GM21515 (cell line): ENCODE measurements around the gene ELL.

Source experiments
- ATAC-seq: cut with Tn5 transposase; IDR thresholded peaks from one replicate; pipeline ENCODE4 v1.9.1; 2021; ENCODE audit not compliant: unreplicated experiment

ELL gene

DNA sequence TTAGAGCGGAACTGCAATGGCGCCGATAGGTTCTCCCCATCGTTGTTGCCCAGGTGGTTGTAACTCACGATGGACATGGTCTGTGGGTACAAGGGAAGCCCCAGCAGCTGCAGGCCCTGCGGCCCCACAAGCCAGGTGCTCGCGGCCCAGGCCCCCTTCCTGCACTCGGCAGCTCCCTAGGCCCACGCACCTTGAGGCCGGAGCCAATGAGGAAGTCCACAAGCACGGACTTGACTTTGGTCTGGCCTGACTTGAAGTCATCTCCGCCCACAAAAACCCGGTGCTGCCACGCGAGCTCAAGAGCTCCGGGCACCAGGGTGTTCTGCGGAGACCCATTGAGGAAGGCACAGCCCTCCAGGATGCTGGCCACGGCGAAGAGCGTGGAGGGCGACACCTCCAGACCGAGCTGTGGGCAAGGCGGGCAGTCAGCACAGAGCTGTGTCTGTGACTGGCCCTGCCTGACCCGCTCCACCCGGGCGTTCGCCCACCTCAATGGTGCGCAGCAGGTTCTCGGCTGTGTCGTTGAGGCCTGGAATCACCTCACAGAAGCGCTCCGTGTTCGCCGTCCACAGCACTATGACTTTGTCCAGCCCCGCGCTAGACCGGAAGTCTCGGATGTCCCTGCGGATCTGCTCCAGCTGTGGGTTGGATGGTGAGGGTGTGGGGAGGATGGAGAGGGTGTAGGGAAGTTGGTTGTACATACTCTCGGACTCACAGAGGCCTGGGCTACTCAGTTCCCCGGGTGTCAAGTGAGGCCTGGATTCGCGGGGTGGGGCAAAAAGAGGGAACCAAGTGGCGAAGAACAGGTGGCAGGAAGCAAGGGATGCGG lies 85.8 kb downstream of the ELL start:
- ATAC-seq, result no peak

GRCh38 chr19:18435178-18435841 lies 86.6 kb downstream of the ELL start:
- ATAC-seq, result no peak

GRCh38 chr19:18434411-18435175 lies 87.3 kb downstream of the ELL start:
- ATAC-seq, result no peak

GRCh38 chr19:18433735-18434398 lies 88.0 kb downstream of the ELL start:
- no peak for ATAC-seq

- ATAC-seq, result no peak
Observed at GRCh38 chr19:18433015-18433691, 88.7 kb downstream of the ELL start.

DNA sequence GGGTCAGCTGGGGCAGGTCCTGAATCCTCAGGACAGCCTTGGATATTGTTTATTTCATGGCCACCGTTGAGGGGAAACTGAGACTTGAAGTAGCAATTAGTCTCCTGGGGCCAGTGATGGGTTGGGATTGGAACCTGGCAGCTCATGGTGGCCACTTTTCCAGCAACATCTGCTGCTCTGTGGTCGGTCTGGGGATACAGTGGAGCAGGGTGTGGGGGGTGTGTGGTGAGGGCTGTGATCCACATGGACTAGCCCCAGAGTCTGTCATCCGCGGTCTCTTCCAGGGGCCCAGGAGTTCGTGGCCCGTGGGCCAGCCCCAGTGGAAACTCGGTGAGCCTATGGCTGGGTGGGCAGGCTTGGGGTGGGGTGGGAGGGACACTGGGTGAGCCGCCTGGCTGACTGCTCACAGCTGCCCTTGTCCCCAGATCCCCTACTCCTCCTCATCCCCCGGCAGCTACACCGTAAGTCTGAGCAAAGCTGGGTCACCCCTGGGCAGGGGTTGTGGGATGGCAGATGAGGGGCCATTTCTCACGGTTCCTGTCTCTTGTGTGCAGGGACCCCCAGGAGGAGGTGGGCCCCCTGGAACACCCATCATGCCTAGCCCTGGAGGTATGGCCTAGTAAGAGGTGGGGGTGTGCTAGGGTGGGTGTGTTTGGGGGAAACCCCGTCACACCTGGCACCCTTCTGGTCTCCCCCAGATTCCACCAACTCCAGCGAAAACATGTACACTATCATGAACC lies 89.4 kb downstream of the ELL start:
- no peak for ATAC-seq

- ATAC-seq, result no peak
Observed at GRCh38 chr19:18431351-18432197, 90.3 kb downstream of the ELL start.

GRCh38 chr19:18430417-18431144 lies 91.3 kb downstream of the ELL start:
- no peak for ATAC-seq

DNA sequence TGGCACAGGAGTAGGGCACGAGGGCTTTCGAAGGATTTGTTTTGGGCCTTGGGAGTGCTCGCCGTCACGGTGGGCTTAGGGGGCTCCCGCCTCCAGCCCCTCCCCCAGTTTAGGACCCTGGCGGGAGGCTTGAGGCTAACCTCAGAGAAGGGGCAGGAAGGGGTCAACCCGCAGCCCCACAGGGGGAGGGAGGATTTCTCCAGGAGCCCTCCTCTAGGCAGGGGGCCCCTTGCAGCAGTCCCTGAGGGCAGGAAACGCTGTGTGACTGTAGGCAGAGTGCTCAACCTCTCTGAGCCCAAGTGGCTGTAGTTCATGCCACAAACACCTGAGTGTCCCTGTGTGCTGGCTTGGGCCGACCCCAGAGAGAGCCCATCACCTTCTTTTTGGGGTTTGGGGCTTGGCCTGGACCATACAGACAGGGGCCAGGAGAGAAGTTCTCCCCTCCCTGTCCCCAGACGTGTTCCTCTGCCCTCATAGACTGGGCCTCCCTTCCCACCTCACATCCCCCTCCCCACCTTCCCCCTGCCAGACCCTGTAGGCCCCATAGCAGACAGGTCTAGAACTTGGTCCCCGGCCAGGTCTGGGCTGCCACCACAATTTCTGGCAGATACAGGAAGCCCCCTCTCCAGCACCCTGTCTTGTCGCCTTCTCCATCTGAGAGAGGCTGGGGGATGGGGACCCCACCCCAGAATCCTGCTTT lies 92.0 kb downstream of the ELL start:
- ATAC-seq, result no peak

GRCh38 chr19:18428787-18429674 lies 92.8 kb downstream of the ELL start:
- ATAC-seq, result peak; percentile 47

GRCh38 chr19:18428173-18428786 lies 93.6 kb downstream of the ELL start:
- no peak for ATAC-seq

DNA sequence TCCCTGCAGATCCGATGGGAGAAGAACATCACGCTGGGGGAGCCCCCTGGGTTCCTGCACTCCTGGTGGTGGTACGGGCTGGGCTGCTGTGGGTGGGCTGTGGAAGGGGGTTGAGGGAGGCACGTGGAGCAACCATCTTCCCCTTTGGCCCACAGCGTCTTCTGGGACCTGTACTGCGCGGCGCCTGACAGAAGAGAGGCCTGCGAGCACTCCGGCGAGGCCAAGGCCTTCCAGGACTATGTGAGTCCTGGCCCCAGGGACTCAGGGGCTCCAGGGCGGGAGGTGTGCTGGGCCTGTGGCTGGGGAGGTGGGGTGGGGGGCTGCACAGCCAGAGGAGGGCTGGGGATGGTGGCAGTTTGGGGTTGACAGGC lies 94.1 kb downstream of the ELL start:
- ATAC-seq, result no peak

- no peak for ATAC-seq
Observed at GRCh38 chr19:18427080-18427742, 94.7 kb downstream of the ELL start.

DNA sequence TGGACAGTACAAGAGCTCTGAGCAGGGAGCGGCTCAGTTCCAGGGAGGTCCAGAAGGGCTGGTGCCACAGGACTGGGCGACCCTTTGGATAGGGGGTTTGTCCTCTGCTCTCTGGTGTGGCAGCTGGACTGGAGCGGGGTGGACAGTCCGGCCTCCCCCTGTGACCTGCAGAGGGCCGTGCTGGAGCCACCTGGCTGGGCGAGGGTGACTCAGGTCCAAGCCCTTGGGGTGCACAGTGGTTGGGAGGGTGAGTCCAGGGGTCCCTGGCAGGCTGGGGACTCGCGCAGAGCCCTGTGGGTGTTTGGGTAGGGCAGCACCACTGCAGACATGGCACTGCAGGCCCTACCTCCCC lies 95.5 kb downstream of the ELL start:
- no peak for ATAC-seq

GRCh38 chr19:18425515-18426415 lies 96.1 kb downstream of the ELL start:
- ATAC-seq, result no peak
